ENCODE results near the gene ADM5.

Gene ADM5

GRCh38 chr19:49658566-49659442 is 30.6 kb upstream of the ADM5 start:
- DNase-seq = no peak

- DNase-seq = no peak
Observed at GRCh38 chr19:49660338-49660961, 28.9 kb upstream of the ADM5 start.

GRCh38 chr19:49662011-49662410 is 27.4 kb upstream of the ADM5 start:
- DNase-seq = no peak

GRCh38 chr19:49663224-49663623 is 26.2 kb upstream of the ADM5 start:
- DNase-seq = no peak

- DNase-seq = peak; percentile 35 to 74
Observed at GRCh38 chr19:49664171-49665035, 25.0 kb upstream of the ADM5 start.

- DNase-seq = no peak
Observed at GRCh38 chr19:49665036-49665350, 24.4 kb upstream of the ADM5 start.

GRCh38 chr19:49665351-49666119 is 23.9 kb upstream of the ADM5 start, which contains the start of the genes BCL2L12 and IRF3:
BCL2L12 (plus strand) TSS chr19:49665933; CDS start chr19:49666693, 760 bp downstream.
IRF3 (minus strand) TSS chr19:49665857; CDS start chr19:49664838, 1,019 bp downstream.
- DNase-seq = peak; percentile 90 to 91

GRCh38 chr19:49666120-49666444 is 23.3 kb upstream of the ADM5 start:
- no peak for DNase-seq

GRCh38 chr19:49667473-49667872 is 21.9 kb upstream of the ADM5 start:
- no peak for DNase-seq

GRCh38 chr19:49669516-49669915 is 19.9 kb upstream of the ADM5 start:
- no peak for DNase-seq

GRCh38 chr19:49672131-49672919 is 17.1 kb upstream of the ADM5 start:
- DNase-seq = peak; percentile 32 to 37

GRCh38 chr19:49676136-49676783 is 13.1 kb upstream of the ADM5 start:
- DNase-seq = peak in 1 of 2 donors; percentile 87

GRCh38 chr19:49676784-49677230 is 12.6 kb upstream of the ADM5 start:
- DNase-seq = peak; percentile 94 to 100

GRCh38 chr19:49677231-49677900 is 12.0 kb upstream of the ADM5 start, which contains the start of gene PRMT1:
PRMT1 (plus strand) TSS chr19:49677271; CDS start chr19:49677281, 10 bp downstream.
- DNase-seq = no peak

GRCh38 chr19:49677901-49678674 is 11.3 kb upstream of the ADM5 start:
- peak; percentile 30 to 42 for DNase-seq

GRCh38 chr19:49678985-49679770 is 10.2 kb upstream of the ADM5 start:
- DNase-seq = no peak

GRCh38 chr19:49679771-49680413 is 9.5 kb upstream of the ADM5 start:
- no peak for DNase-seq

Measured in bone marrow (tissue), 2 donors.